ENCODE results near the gene SHISA7. TPM values are rescaled to one million over a fixed set of nuclear protein-coding genes. Genes with fewer than 3 reads are reported as not detected.

The SHISA7 gene
- not detected for total RNA-seq

DNA sequence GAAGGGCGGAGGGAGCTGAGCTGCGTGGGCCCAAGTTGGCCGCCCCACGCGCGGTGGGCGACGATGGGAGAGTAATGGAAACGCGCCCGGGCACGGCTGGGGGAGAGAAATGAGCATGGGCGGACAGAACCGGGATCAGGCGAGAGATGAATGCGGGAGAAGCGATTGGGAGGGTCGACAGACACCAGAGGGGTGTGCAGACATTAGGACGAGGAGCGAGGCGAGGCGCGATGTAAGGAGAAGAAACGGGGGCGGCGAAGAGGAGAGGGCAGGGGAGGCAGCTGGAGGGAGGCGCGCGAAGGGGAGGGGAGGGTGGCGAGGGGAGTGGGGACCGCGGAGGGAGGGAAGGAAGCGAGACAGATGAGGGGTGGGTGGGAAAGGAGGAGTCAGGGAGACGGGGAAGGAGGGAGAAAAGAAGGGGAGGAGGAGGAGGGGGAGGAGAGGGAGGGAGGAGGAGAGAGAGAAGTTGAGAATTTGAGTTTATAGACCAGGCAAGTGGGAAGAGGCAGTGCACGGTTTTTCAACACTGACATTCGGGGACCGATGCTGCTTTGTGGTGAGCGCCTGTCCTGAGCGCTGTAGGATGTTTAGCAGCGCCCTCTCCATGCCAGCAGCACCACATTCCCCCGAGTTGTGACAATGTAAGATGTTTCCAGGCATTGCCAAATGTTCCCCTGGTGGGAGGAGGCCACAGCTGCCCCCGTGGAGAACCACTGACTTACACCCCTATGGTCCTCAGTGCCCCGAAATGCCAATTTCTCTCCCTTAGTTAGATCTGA, at the start of gene SHISA7:
Gene SHISA7 (minus strand): TSS at position 256 of the 779 bp plus-strand sequence. CDS start 437 bp downstream, outside the sequence.
- H3K27ac ChIP-seq: no peak within 1 kb of the TSS
- no peak within 1 kb of the TSS for H3K4me3 ChIP-seq
- H3K27me3 ChIP-seq: peaks cover 21 to 49% of the 10 kb centered on the region in 2 donors

GRCh38 chr19:55492362-55492944, 49.4 kb upstream of the SHISA7 start:
- TF ChIP-seq CTCF (IDR thresholded peaks at IDR 0.05): no peak
- DNase-seq (ENCODE audit: low spot score): no peak
- Histone ChIP-seq H3K36me3 (no peaks in the 10 kb centered on the region), H3K27ac (peak overlapping the region in 1 of 2 donors; percentile 74), H3K4me1 (peaks cover 0 to 39% of the 10 kb centered on the region in 2 donors), H3K27me3 (no peaks in the 10 kb centered on the region), H3K4me3 (no peak overlapping the region), H3K9me3 (no peaks in the 10 kb centered on the region)

More for the DNA sequence above, at the start of gene SHISA7:
- TF ChIP-seq CTCF (IDR thresholded peaks at IDR 0.05): no peak
- no peak for DNase-seq (ENCODE audit: low spot score)
- Histone ChIP-seq H3K36me3 (no peaks in the 10 kb centered on the region), H3K9me3 (no peaks in the 10 kb centered on the region), H3K4me1 (peaks cover 0 to 19% of the 10 kb centered on the region in 2 donors)

- TF ChIP-seq CTCF (IDR thresholded peaks at IDR 0.05): no peak
- H3K4me3 ChIP-seq: no peak overlapping the region
- no peaks in the 10 kb centered on the region for H3K36me3 ChIP-seq
- DNase-seq (ENCODE audit: low spot score): no peak
- peak overlapping the region; percentile 39 to 56 for H3K27ac ChIP-seq
- H3K9me3 ChIP-seq: no peaks in the 10 kb centered on the region
- H3K27me3 ChIP-seq: no peaks in the 10 kb centered on the region
- peaks cover 0 to 46% of the 10 kb centered on the region in 2 donors for H3K4me1 ChIP-seq
Observed at GRCh38 chr19:55491546-55492360, 48.7 kb upstream of the SHISA7 start.

DNA sequence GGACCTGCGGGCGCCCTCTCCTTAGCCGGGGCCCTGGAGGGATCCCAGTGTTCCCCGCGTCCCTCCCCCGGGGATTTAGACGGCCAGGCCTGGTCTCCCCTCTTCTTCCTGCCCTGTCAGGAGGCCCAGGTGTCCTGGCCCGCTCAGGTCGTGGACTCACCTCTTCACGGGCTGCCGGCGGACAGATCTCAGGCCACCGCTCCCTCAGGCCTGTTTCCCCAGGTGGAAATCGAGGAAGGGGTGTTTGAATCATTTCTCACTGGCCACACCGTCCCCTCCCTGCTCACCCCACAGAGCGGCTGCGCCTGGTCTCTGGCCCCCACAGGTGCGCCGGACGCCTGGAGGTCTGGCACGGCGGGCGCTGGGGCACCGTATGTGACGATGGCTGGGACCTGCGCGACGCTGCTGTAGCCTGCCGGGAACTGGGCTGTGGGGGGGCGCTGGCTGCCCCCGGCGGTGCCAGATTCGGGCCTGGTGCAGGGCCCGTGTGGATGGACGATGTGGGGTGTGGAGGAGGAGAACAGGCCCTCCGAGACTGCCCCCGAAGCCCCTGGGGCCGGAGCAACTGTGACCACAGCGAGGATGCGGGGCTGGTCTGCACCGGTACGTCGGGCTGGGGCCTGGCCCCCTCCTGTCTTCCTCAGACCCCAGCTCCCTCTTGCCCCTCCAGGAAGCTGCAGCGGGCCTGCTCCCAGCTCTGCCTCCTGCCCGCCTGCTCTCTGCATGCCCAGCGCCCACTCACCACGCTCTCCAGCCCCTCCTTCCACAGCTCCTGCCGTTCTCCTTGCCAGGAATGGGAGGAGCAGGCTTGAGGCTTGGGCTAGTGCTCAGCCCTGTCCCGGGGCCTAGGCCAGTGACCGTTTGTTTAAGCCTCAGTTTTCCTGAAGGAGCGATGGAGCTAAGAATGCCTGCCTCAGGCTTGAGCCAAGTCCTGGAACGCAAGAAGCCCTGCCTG, 47.7 kb upstream of the SHISA7 start:
- no peak for TF ChIP-seq CTCF (IDR thresholded peaks at IDR 0.05)
- no peaks in the 10 kb centered on the region for H3K9me3 ChIP-seq
- no peaks in the 10 kb centered on the region for H3K36me3 ChIP-seq
- H3K4me3 ChIP-seq: no peak overlapping the region
- no peak for DNase-seq (ENCODE audit: low spot score)
- peak overlapping the region; percentile 39 to 56 for H3K27ac ChIP-seq
- peaks cover 0 to 56% of the 10 kb centered on the region in 2 donors for H3K4me1 ChIP-seq
- no peaks in the 10 kb centered on the region for H3K27me3 ChIP-seq

All from right atrium auricular region (tissue), 2 donors.